HG03139 (cell line): Measurements from ENCODE around the gene DYSF.
"Not testable (repeated sequence)": the region's sequence is repeated elsewhere in the genome, so short reads cannot be mapped to it uniquely, and the experiment has no call there.

Experiments
- ATAC-seq: cut with Tn5 transposase; IDR thresholded peaks from one replicate; pipeline ENCODE4 v1.9.1; 2021; ENCODE audit not compliant: unreplicated experiment

DYSF gene

DNA sequence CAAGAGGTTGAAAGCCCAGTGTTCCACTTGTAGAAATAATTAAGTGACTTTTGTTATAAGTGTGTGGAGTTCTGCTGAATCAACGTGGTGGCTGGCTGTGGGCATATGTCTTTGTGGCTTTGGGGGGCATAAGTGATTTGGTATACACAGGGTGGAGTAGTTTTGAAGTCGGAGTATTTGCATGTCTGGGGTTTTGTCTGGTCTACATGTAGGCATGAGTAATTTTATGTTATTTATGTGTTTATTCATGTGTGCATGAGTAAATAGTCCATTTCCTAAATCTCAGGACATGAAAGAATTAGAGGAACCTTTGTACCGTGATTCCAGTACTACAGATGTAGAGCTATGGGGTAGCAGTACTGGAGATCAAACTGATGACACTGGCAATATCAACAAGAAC lies 179.7 kb downstream of the DYSF start:
- no peak for ATAC-seq

- ATAC-seq, result no peak
Observed at GRCh38 chr2:71634567-71634966, 181.2 kb downstream of the DYSF start.

DNA sequence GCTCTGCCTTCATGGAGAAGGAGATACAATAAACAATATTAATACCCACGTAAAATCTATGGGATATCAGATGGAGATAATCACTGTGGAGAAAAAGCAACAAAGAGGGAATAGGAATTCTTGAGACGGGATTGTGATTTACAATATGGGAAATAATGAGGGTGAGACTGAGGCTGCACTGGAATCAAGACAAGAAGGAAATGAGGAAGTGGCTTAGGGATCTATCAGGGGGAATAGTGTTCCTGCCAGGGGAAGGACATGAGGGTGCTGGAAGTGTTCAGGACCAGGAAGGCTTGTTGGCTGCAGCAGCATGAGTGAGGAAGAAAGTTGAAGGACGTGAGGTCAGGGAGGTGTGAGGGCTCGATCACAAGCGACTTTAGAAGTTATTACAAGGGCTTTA lies 182.4 kb downstream of the DYSF start:
- ATAC-seq, result no peak

DNA sequence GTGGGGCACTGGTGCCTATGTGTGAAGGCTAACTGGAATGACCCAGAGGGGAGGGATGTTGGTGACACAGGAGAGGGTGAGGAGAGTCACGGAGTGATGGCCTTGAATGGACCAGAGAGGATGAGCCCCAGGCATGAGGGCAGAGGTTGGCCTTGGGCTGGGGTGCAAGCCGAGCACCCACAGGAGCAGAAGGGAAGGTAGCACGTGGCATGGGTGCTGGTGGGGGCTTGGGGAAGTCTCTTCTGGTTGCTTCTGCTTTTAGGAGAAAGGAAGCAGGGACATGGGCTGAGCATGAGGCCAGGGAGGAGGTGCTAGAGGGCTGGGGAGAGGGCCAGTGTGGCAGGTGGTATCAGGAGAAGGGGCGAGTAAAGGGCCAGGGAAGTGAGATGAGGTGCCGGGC lies 183.8 kb downstream of the DYSF start:
- ATAC-seq, result no peak

GRCh38 chr2:71637736-71638135 lies 184.4 kb downstream of the DYSF start:
- ATAC-seq, result no peak

DNA sequence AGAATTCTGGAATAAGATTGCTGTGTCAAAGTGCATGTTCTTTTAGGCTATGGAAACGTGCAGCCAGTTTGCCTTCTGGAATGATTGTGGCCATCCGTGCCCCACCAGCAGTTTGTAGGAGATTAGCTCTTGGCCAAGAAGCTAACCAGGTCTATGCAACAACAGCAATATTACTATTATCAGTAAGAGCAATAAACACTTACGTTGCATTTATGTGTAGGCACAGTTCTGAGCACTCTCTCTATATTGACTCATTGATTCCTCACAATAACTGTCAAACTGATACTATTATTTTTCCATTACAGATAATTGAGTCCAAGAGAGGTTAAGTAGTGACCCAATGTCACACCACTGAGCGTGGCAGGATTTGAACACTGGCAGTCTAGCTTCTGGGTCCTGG lies 186.4 kb downstream of the DYSF start:
- ATAC-seq, result no peak

GRCh38 chr2:71640489-71640888 lies 187.1 kb downstream of the DYSF start:
- no peak for ATAC-seq

DNA sequence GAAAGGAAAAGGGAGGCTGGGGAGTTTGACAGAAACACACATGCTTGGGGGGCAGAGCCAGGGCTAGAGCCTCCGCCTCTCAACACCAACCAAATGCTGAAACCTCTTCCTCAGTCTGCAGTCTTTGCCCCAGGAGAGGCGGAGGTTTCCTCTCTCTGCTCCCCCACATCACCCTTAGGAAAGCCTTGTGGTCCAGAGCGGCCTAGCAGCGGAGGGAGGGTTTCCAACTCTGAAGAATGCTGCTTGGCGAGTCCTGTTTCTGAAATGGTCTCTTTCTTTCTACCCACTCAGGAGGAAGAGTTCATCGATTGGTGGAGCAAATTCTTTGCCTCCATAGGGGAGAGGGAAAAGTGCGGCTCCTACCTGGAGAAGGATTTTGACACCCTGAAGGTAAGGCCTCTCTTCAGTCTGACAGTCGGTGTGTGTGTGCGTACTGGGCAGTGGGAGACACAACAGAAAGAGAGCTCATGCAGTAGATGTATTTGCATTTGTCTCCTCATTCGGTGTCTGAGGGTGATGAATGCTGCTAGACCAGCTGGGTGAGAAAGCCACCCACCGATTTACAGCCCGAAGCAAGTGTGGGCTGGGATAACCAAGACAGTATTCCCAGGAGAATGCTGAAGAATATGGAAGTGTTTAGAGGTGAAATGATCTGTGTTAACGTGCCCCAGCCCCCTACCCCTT lies 190.5 kb downstream of the DYSF start:
- ATAC-seq, result no peak

GRCh38 chr2:71646028-71646427 lies 192.7 kb downstream of the DYSF start:
- ATAC-seq, result no peak

DNA sequence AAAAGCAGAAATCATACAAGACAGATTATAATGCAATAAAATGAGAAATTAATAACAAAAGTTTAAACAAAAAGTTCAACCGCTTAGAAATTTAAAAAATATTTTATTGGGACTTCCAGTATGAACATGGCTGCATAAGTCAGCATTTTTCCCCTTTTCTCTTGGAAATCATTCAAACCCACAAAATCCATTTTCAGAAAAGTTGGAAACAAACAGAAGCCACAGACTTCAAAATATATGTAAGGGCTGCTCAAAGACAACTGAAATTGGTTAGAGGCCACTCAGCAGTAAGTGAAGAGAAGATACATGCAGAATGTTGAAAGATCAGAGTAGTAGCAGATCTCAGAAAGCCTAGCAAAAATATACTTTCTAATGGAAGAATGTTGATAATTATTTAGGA lies 194.0 kb downstream of the DYSF start:
- no peak for ATAC-seq

- no peak for ATAC-seq
Observed at GRCh38 chr2:71655498-71655897, 202.1 kb downstream of the DYSF start.

- ATAC-seq, result not testable (repeated sequence)
Observed at GRCh38 chr2:71658256-71658655, 204.9 kb downstream of the DYSF start.

- ATAC-seq, result no peak
Observed at GRCh38 chr2:71658771-71659170, 205.4 kb downstream of the DYSF start.

GRCh38 chr2:71659868-71660518 lies 206.6 kb downstream of the DYSF start:
- ATAC-seq, result no peak

DNA sequence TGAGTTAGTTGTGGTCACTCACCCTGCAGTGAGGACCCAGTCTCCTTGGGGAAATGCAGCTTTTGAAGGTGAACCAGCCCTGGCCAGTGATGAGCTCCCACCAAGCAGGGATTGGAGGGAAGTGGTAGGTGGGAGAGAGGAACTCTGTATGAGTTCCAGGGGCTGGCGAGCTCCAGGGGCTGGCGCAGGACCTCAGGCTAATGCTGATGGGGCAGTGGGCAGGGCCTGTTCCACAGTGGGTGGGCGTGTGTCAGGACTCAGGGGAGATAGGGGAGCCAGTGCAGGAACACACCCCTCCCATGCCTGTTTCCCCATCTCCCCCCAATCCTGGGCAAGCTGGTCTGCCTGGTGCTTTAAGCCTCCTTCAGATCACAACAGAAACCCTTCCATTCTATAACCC lies 208.4 kb downstream of the DYSF start:
- no peak for ATAC-seq

GRCh38 chr2:71662665-71663394 lies 209.5 kb downstream of the DYSF start:
- no peak for ATAC-seq

DNA sequence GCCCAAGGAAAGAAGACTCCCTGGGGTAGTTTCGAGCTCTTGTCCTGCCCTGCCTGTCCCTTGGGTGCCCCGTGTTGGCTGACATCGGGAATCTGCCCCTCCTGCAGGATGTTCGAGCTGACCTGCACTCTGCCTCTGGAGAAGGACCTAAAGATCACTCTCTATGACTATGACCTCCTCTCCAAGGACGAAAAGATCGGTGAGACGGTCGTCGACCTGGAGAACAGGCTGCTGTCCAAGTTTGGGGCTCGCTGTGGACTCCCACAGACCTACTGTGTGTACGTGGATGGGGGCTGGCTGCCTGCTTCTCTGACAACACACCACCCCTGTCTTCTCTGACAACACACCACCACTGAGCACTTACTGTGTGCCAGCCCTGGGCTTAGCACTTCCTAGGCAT lies 210.8 kb downstream of the DYSF start:
- ATAC-seq, result no peak

DNA sequence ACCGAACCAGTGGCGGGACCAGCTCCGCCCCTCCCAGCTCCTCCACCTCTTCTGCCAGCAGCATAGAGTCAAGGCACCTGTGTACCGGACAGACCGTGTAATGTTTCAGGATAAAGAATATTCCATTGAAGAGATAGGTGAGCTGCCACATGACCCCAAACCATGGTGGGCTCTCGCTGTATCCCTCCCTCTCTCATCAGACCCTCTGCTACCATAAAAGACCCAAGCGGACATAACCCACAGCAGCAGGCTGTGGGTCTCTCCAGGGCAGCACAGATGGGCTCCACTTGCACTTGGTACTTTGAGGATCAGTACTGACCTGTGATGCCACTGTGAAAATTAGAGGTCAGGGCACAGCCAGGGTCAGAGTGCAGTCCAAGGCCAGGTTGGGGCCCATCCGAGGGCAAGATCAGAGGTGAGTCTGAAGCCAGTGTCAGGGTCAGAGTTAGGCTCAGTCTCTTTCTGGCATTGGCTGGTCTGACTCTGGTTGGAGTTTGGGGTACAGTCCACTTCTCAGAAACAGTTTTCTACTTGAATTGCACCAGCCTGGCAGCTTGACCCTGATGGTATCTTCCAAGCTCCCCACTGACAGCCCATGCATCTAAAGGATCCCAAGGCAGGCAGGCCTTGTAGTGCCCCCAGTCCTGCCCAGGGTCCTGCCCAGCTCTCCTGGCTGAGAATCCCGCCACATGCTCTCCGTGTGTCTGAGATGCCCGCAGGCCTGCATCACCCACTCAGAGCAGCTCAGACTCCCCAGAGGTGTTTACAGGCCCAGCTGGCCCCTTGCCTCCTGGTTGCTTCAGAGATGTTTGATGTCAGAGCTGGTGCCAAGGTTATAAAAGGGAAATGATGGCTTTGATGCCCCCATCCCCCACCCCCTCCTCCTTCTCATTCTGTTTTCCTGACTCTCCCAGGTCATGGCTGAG lies 212.1 kb downstream of the DYSF start:
- ATAC-seq, result no peak

DNA sequence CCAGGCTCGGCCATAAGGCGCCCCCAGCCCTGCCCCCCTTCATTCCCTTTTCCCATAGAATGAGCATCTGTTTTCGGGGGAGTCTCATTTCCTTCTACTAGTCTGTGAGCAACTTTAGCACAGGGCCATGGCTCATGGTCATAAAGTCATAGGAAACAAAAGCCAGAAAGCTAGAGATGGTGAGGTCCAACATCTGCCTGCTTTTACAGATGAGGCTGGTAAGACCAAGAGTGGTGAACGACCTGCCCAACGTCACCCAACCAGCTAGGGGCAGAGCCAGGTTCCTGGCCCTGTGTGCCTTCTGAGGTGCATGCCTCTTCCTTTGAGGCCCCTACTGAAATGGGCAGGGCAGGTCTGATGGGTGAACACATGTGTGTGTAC lies 212.7 kb downstream of the DYSF start:
- ATAC-seq, result no peak

DNA sequence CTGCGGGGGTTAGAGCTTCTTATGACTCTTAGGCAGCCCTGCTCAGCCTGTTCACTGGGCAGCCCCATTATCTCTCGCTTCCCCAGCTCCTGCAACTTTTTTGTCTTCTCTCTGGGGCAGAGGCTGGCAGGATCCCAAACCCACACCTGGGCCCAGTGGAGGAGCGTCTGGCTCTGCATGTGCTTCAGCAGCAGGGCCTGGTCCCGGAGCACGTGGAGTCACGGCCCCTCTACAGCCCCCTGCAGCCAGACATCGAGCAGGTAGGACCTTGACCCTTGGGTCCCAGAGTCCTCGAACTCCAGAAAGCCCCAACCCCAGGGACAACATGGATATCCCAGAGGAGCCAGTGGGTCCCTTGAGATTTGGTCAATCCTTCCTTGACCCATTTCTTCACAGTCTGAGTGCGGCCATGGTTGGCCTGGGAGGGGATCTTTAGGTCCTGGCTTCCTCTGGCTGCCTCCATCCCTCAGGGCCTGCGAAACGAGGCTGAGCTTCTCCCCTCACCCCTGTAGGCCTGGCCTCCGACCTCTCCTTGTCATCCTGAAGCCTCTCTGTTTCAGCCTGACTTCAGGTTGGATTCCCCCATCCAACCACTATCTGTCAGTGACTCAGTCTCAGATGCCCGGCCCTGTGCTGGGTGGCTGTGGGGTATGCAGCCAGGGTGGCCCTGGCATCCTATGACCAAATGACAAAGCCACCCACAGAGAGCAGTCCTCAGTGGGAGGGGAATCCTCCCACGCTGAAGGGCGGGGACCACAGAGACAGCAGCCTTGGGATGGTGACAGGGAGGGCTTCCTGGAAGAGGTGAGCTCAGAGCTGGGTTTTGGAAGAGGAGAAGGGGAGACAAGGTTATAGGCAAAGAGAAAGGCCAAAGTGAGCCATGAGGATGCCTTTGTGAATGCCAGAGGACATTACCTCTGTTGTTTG lies 214.2 kb downstream of the DYSF start:
- no peak for ATAC-seq
